Mesenchymal stem cell (in vitro differentiated cells and primary cell): ENCODE data around the gene TNFSF15.

Experiments
- DNase-seq: peaks from one replicate; pipeline ENCODE4 v3.0.0-alpha.2; 2013
- H2AFZ ChIP-seq: one replicate; pipeline ENCODE4 v1.6.1; 2013; ENCODE audit warnings: low read depth, mild to moderate bottlenecking, control low read depth, inconsistent platforms, low read length, moderate library complexity
- H2AK5ac ChIP-seq: 2 replicates; pipeline ENCODE4 v1.6.1; 2013; ENCODE audit warnings: low read length, moderate library complexity, mild to moderate bottlenecking, inconsistent platforms; ENCODE audit not compliant: severe bottlenecking
- H2BK120ac ChIP-seq: one replicate; pipeline ENCODE4 v1.6.1; 2013; ENCODE audit warnings: low read depth, mild to moderate bottlenecking, inconsistent platforms, low read length, moderate library complexity
- H2BK12ac ChIP-seq, 2 experiments: one replicate each; pipeline ENCODE4 v1.6.1; 2013; ENCODE audit warnings: inconsistent platforms in 2 of 2, low read length in 2 of 2, mild to moderate bottlenecking in 2 of 2, moderate library complexity in 2 of 2, control low read depth in 1 of 2
- H2BK15ac ChIP-seq: one replicate; pipeline ENCODE4 v1.6.1; 2013; ENCODE audit warnings: mild to moderate bottlenecking, low read depth, inconsistent platforms; ENCODE audit not compliant: poor library complexity, severe bottlenecking
- H2BK5ac ChIP-seq: 2 replicates; pipeline ENCODE4 v1.6.1; 2013; ENCODE audit warnings: low read depth, mild to moderate bottlenecking, low read length, control low read depth, inconsistent platforms; ENCODE audit not compliant: poor library complexity, severe bottlenecking
- H3K14ac ChIP-seq, 2 experiments: one replicate each; pipeline ENCODE4 v1.6.1; 2013; ENCODE audit warnings: inconsistent platforms in 2 of 2, low read length in 2 of 2, control low read depth in 1 of 2, mild to moderate bottlenecking in 1 of 2, moderate library complexity in 1 of 2
- H3K18ac ChIP-seq, 2 experiments: one replicate each; pipeline ENCODE4 v1.6.1; 2013; ENCODE audit warnings: inconsistent platforms in 2 of 2, low read length in 2 of 2, control low read depth in 1 of 2, low read depth in 1 of 2, mild to moderate bottlenecking in 1 of 2
- H3K23ac ChIP-seq, 2 experiments: one replicate each; pipeline ENCODE4 v1.6.1; 2013; ENCODE audit warnings: inconsistent platforms in 2 of 2, low read length in 2 of 2, mild to moderate bottlenecking in 2 of 2, moderate library complexity in 2 of 2, control low read depth in 1 of 2
- H3K27ac ChIP-seq: 2 replicates; pipeline ENCODE4 v1.5.1; 2013; ENCODE audit warnings: mild to moderate bottlenecking, moderate library complexity, low read length, control low read depth, inconsistent platforms; ENCODE audit not compliant: poor library complexity, severe bottlenecking
- H3K27me3 ChIP-seq, 2 experiments: 2 replicates each; pipeline versions ENCODE4 v1.6.1 to v1.7.0; 2013; ENCODE audit warnings: low read length in 2 of 2, mild to moderate bottlenecking in 2 of 2, moderate library complexity in 2 of 2, control low read depth in 1 of 2, inconsistent platforms in 1 of 2; ENCODE audit not compliant: control insufficient read depth in 1 of 2, insufficient read depth in 1 of 2
- H3K36me3 ChIP-seq, 2 experiments: 2 replicates each; pipeline versions ENCODE4 v1.6.1 to v1.7.0; 2013; ENCODE audit warnings: low read length in 2 of 2, control low read depth in 1 of 2, inconsistent platforms in 1 of 2, low read depth in 1 of 2, mild to moderate bottlenecking in 1 of 2; ENCODE audit not compliant: insufficient read depth in 2 of 2, control insufficient read depth in 1 of 2
- H3K4ac ChIP-seq, 2 experiments: one replicate each; pipeline ENCODE4 v1.6.1; 2013; ENCODE audit warnings: inconsistent platforms in 2 of 2, low read length in 2 of 2, mild to moderate bottlenecking in 2 of 2, moderate library complexity in 2 of 2, control low read depth in 1 of 2, low read depth in 1 of 2
- H3K4me1 ChIP-seq: 2 replicates; pipeline ENCODE4 v1.6.1; 2013; ENCODE audit warnings: low read depth, low read length, control low read depth; ENCODE audit not compliant: control insufficient read depth, insufficient read depth
- H3K4me2 ChIP-seq: 2 replicates; pipeline ENCODE4 v1.6.1; 2013; ENCODE audit warnings: low read length, mild to moderate bottlenecking, inconsistent platforms; ENCODE audit not compliant: poor library complexity, severe bottlenecking
- H3K4me3 ChIP-seq, 2 experiments: 2 replicates each; pipeline versions ENCODE4 v1.5.1 to v1.7.0; 2013; ENCODE audit warnings: low read length in 2 of 2, mild to moderate bottlenecking in 2 of 2, control low read depth in 1 of 2, low read depth in 1 of 2; ENCODE audit not compliant: insufficient read depth in 1 of 2
- H3K79me1 ChIP-seq: replicated peaks from 2 replicates; pipeline ENCODE4 v1.6.1; 2013; ENCODE audit warnings: mild to moderate bottlenecking, control low read depth, low read length, inconsistent platforms; ENCODE audit not compliant: poor library complexity, severe bottlenecking
- H3K9ac ChIP-seq: 2 replicates; pipeline ENCODE4 v1.7.0; 2013; ENCODE audit warnings: mild to moderate bottlenecking, low read length, moderate library complexity
- H3K9me3 ChIP-seq: 2 replicates; pipeline ENCODE4 v1.7.0; 2013; ENCODE audit warnings: mild to moderate bottlenecking, low read length; ENCODE audit not compliant: control insufficient read depth
- H4K8ac ChIP-seq: one replicate; pipeline ENCODE4 v1.6.1; 2013; ENCODE audit warnings: inconsistent platforms, mild to moderate bottlenecking, low read length, moderate library complexity
- H4K91ac ChIP-seq: one replicate; pipeline ENCODE4 v1.6.1; 2013; ENCODE audit warnings: mild to moderate bottlenecking, low read length, inconsistent platforms
- WGBS: methylation state at CpG from one replicate; pipeline ENCODE4 v1.1.7; 2013; ENCODE audit warnings: mixed read lengths; 5-methylcytosine and 5-hydroxymethylcytosine counted together

TNFSF15 gene

DNA sequence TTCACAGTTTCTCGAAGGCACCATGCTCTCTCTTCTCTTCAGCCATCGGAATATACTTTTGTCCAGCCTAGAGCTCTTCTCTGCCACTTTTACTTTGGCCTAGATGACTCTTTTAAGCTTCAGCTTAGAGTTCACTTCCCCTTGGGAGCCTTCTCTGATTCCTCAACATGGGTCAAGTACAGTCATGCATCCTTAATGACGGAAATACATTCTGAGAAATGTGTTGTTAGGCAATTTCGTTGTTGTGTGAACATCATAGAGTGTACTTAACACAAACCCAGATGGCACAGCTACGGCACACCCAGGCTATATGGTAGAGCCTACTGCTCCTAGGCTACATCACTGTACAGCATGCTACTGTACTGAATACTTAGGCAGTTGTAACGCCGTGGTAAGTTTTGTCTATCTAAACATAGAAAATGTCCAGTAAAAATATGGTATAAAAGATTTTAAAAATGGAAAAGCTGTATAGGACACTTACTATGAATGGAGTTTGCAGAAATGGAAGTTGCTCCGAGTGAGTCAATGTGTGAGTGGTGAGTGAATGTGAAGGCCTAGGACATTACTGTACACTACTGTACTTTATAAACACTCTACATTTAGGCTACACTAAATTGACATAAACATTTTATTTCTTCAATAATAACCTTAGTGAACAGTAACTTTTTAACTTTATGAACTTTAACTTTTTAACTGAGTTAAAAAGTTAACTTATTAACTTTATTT, 15.1 kb upstream of the TNFSF15 start:
- Histone ChIP-seq H3K27ac (no peak overlapping the region), H2BK12ac (peak overlapping the region in 1 of 2 experiments; percentile 34), H3K14ac (no peak overlapping the region), H3K4ac (no peak overlapping the region), H3K9ac (no peak overlapping the region), H2AK5ac (no peak overlapping the region), H3K27me3 (no peaks in the 10 kb centered on the region), H3K4me3 (no peak overlapping the region), H3K18ac (no peak overlapping the region), H3K9me3 (no peaks in the 10 kb centered on the region), H2AFZ (no peak overlapping the region), H4K91ac (no peak overlapping the region), H3K4me1 (peaks cover 5% of the 10 kb centered on the region), H2BK15ac (no peak overlapping the region), H3K79me1 (no peaks in the 10 kb centered on the region), H3K4me2 (no peak overlapping the region), H4K8ac (no peak overlapping the region), H3K23ac (no peak overlapping the region), H3K36me3 (no peaks in the 10 kb centered on the region), H2BK5ac (no peak overlapping the region), H2BK120ac (no peak overlapping the region)
- 90% methylated on average over 5 of the region's 8 CpGs for WGBS
- DNase-seq: no peak

DNA sequence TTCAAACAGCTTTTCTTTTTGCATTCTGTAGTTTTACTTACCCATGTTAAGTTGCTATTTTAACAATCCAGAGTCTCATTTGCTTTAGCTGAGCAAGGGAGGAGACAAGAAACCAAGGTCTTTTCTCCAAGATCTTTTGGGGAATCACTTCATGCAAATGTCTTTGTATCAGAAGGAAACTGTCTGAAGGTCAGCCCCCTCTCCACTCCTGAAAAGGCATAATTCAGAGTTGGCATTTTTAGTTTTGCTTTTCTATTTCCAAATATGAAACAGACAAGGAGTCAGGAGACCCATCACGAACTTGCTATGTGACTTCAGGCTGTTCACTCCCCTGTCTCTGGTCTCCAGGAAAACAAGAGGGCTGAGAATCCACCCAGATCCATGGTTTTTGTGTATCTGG, 12.3 kb upstream of the TNFSF15 start:
- WGBS: 100% methylated on average over 1 of the region's 1 CpG
- Histone ChIP-seq H3K79me1 (no peaks in the 10 kb centered on the region), H3K4ac (no peak overlapping the region), H3K4me1 (peaks cover 4% of the 10 kb centered on the region), H3K4me2 (no peak overlapping the region), H3K27ac (no peak overlapping the region), H2BK5ac (no peak overlapping the region), H3K23ac (no peak overlapping the region), H3K14ac (no peak overlapping the region), H3K36me3 (no peaks in the 10 kb centered on the region), H4K91ac (no peak overlapping the region), H3K4me3 (no peak overlapping the region), H3K9me3 (no peaks in the 10 kb centered on the region), H2AK5ac (no peak overlapping the region), H3K9ac (no peak overlapping the region), H2AFZ (no peak overlapping the region), H2BK120ac (no peak overlapping the region), H4K8ac (no peak overlapping the region), H2BK15ac (no peak overlapping the region), H2BK12ac (no peak overlapping the region), H3K18ac (no peak overlapping the region), H3K27me3 (no peaks in the 10 kb centered on the region)
- DNase-seq: no peak

DNA sequence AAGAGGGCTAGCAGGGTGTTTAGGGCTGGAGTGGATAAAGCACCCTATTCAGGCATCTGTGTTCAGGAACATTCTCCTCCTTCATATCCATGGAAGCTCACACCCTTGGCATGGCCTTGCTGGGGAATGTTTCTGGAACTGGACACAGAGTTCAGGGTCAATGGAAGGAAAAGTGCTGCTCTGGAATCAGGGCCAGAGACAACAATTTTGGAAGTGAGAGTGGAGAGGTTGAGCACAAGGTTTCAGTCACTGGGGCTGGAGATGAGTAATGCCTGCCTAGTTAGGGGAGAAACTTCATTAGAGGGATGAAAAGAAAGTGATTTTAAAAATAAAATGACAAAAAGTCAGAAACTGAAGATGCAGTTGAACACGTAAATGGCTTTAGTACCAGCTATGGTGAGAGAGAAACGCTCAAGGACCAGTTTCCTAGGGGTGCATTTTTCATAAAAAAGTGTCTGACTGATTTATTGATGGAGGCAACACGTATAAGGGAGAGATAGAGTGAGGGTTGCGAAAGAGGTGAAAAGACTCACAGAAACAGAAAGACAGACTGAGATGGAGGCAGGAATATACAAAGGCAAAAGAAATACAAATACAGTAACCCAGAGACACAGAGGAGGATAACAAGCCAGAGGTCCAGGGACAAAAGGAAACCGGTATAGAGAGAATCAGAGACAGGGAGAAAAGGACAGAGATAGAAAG, 8.0 kb upstream of the TNFSF15 start:
- H3K4ac ChIP-seq: no peak overlapping the region
- H3K79me1 ChIP-seq: no peaks in the 10 kb centered on the region
- no peak overlapping the region for H4K91ac ChIP-seq

DNA sequence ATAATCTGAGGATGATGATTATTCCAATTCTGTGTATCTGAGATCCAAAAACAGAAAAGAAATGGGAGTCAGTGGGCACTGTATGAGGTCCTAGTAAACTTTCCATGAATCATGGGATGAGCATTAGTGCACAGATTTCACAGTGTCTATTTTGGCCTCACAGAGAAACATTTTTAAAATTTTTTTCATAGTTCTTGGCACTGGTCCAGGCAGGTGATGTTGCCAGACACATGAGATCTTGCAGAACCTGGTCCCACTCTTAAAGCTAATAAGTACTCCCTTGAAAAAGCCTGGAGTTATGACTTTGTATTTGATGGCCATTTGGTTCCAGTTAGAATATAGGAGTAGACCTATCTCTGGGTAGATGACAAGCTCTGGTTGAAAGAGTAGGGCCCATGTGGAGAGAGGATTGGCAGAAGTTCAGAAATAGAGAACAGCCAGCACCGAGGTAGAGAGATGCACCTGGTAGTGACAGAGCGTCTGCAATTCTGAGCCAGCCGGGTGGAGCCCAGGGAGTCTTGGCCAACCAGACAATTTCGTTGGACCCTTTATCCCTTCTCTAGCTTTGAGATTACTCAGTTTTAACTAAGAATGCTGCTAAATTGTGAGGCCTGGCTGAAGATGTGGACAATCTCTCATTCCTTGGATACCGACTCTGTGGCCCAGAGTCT, 6.3 kb upstream of the TNFSF15 start:
- no peaks in the 10 kb centered on the region for H3K4me1 ChIP-seq
- H2BK12ac ChIP-seq: no peak overlapping the region
- no peak overlapping the region for H2BK5ac ChIP-seq
- no peak overlapping the region for H3K27ac ChIP-seq
- no peak overlapping the region for H3K14ac ChIP-seq
- H4K91ac ChIP-seq: no peak overlapping the region
- H2AK5ac ChIP-seq: no peak overlapping the region
- H3K18ac ChIP-seq: no peak overlapping the region
- H3K9me3 ChIP-seq: no peaks in the 10 kb centered on the region
- no peak overlapping the region for H2BK15ac ChIP-seq
- no peak overlapping the region for H3K4ac ChIP-seq
- no peaks in the 10 kb centered on the region for H3K79me1 ChIP-seq
- DNase-seq: no peak
- no peak overlapping the region for H4K8ac ChIP-seq
- no peak overlapping the region for H3K9ac ChIP-seq
- no peaks in the 10 kb centered on the region for H3K27me3 ChIP-seq
- no peak overlapping the region for H2AFZ ChIP-seq
- no peaks in the 10 kb centered on the region for H3K36me3 ChIP-seq
- H3K23ac ChIP-seq: no peak overlapping the region
- no peak overlapping the region for H3K4me2 ChIP-seq
- H2BK120ac ChIP-seq: no peak overlapping the region
- H3K4me3 ChIP-seq: no peak overlapping the region
- WGBS: 91% methylated on average over 5 of the region's 5 CpGs

More for the DNA sequence above, 8.0 kb upstream of the TNFSF15 start:
- H3K27me3 ChIP-seq: no peaks in the 10 kb centered on the region
- H2BK120ac ChIP-seq: no peak overlapping the region
- H3K4me3 ChIP-seq: no peak overlapping the region
- H2BK15ac ChIP-seq: no peak overlapping the region
- no peaks in the 10 kb centered on the region for H3K36me3 ChIP-seq
- H3K4me2 ChIP-seq: no peak overlapping the region
- peak overlapping the region in 1 of 2 experiments; percentile 63 for H3K23ac ChIP-seq
- no peak overlapping the region for H4K8ac ChIP-seq
- H3K14ac ChIP-seq: no peak overlapping the region
- no peak overlapping the region for H2AK5ac ChIP-seq
- H3K4me1 ChIP-seq: no peaks in the 10 kb centered on the region
- H2AFZ ChIP-seq: no peak overlapping the region
- no peak overlapping the region for H3K27ac ChIP-seq
- H3K18ac ChIP-seq: peak overlapping the region; percentile 11 to 40
- H2BK5ac ChIP-seq: no peak overlapping the region
- DNase-seq: peak; percentile 19
- H3K9me3 ChIP-seq: no peaks in the 10 kb centered on the region
- H3K9ac ChIP-seq: no peak overlapping the region
- 85% methylated on average over 5 of the region's 5 CpGs for WGBS
- peak overlapping the region in 1 of 2 experiments; percentile 37 for H2BK12ac ChIP-seq
